Fibroblast of gingiva (primary cell): Measurements from ENCODE around the gene WWOX.

ENCODE experiments used
- DNase-seq: peaks from one replicate; pipeline ENCODE4 v3.0.0-alpha.2; 2011; ENCODE audit warnings: low read depth

The WWOX gene

GRCh38 chr16:78738557-78738956, 639.1 kb downstream of the WWOX start:
- DNase-seq = no peak

DNA sequence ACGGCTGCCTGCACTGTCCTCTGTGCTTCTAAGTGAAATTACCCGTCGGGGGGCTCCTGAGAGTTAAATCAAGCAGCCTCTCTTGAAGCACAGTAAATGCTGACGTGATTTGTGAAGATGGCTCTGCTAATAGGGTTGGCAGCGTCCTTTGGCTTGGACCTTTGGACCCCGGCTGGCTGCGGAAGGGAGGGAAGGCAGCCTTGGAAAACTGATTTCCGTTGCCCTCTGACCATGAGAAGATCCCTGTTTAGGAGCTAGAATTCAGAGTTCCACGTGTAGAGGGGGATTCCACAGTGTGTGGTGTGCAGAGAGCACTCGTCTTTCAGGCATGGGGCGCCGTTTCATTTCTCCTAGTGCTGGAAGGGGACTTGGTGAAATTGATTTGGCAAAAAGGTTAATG, 640.8 kb downstream of the WWOX start:
- DNase-seq = no peak

GRCh38 chr16:78742501-78743283, 643.2 kb downstream of the WWOX start:
- no peak for DNase-seq

- DNase-seq = no peak
These were observed 644.1 kb downstream of the WWOX start for GRCh38 chr16:78743556-78743955.

GRCh38 chr16:78744099-78744498, 644.6 kb downstream of the WWOX start:
- DNase-seq = no peak

- no peak for DNase-seq
These were observed 645.3 kb downstream of the WWOX start for GRCh38 chr16:78744796-78745107.

- no peak for DNase-seq
These were observed 645.9 kb downstream of the WWOX start for GRCh38 chr16:78745108-78746019.

DNA sequence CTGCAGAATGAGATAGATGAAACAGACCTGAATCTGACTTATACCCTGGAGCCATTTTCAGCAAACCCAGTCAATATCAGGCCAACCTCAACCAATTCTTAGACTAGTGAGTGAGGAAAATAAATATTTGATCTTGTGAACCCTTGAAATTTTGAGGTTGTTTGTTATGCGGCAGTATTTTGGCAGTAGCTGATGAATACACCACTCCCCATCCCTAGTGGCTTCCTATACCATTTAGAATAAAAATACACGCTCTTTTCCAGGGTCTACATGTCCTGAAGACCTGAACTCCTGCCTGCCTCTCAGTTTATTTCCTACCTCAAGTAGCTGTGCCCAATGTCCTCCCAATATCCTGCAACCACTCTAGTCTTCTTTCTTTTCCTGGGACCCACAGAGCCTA, 647.3 kb downstream of the WWOX start:
- DNase-seq = no peak

DNA sequence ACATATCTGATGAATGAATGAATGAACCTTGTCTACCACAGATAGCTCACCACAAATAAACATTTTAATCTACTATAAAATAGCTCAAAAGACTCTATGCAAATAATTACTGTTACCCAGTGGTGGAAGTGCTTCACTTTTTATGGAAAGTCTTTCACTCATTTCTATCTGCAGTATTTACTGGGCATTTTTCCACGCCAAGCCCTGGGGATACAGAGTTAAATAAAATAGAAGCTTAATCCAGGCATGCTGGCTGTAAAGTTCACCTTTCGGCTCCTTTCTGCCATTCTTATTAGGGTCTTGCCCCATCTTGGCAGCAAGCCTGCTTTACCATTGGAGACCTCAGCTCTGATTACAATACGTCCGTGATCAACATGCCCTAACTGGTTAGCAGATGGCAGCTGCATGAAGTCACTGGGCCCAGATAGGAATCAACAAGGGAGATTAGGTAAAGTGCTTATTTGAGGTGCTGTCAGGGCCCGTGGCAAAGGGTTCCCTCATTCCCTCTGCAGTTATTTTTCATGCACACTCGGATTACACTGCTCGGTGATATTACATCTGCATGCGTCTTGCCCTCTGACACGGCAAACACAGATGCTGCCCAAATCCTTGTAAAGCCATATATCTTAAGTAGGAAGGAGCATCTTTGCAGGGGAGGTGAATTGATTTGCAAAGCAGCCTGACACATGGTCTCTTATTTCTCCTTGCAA, 648.9 kb downstream of the WWOX start:
- DNase-seq = no peak

DNA sequence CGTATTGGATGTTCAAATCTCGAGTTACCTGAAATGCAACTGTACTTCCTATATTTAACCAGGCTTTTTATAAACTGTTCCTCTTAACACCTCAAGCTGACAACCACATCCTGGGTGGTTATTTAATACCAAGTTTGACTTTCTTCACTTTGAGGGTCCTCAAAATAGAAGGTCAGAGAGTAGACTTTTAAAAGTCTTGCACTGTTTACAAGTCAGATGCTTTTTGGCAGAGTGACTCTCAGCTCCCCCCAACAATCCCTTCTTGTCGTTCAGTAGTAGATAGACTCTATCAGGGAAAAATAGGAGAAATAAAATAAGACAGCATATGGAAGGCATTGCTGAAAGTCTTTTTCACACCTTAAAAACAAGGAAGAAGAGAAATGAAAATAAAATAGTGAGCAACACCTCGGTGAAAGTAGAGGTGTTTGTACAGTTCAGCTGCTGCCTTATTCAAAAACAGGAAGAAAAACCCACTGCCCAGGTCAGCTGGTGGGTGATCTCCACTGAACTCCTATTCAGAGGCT, 650.4 kb downstream of the WWOX start:
- DNase-seq = no peak

DNA sequence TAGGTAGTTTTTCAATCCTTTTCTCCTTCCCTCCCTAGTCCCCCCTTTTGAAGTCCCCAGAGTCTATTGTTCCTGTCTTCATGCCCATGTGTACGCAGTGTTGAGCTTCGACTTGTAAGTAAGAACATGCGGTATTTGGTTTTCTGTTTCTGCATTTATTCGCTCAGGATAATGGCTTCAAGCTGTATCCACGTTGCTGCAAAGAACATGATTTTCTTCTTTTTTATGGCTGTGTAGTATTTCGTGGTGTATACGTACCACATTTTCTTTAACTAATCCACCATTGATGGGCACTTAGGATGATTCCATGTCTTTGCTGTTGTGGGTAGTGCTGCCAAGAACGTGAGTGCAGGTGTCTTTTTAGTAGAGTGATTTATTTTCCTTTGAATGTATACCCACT, 651.2 kb downstream of the WWOX start:
- no peak for DNase-seq

DNA sequence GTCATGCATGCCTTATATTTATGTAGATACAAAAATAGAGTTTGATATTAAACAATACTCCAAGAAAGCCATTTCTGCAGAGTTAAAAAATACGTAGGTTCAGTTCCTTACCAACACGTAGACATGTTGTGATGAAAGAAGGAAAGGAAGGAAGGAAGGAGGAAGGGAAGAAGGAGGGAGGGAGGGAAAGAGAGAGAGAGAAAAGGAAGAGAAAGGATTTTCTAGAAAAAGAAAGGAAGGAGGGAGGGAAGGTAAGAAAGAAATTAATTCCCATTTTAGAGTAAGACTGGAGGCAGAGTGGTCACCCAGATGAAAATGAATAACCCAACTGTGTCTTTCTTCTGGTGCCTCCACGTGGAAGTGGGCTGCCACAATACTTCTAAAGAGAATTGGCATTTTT, 652.1 kb downstream of the WWOX start:
- DNase-seq = no peak

- no peak for DNase-seq
These were observed 655.3 kb downstream of the WWOX start for GRCh38 chr16:78754713-78755112.

GRCh38 chr16:78755751-78756661, 656.6 kb downstream of the WWOX start:
- no peak for DNase-seq

- DNase-seq = no peak
These were observed 660.1 kb downstream of the WWOX start for GRCh38 chr16:78759596-78759995.

- DNase-seq = no peak
These were observed 661.2 kb downstream of the WWOX start for GRCh38 chr16:78760611-78761010.

DNA sequence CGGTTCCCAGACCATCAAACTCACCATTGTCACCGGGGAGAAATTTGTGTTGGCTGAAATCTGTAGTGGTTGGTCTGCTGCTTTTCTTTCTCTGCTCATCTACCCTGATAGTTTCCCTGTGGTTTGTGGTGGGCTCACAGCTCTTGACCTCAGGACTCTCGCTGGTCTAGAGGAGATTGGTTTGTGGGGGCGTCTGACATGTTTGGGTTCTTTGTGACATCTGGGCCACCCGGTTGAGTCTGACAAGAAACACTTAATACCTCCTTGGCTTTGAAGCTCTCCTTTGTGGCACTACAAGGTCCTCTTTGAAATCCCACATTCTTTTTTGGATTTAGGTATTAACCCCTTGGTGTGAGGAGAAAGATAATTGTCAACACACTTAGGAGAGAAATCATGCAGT, 662.0 kb downstream of the WWOX start:
- no peak for DNase-seq

DNA sequence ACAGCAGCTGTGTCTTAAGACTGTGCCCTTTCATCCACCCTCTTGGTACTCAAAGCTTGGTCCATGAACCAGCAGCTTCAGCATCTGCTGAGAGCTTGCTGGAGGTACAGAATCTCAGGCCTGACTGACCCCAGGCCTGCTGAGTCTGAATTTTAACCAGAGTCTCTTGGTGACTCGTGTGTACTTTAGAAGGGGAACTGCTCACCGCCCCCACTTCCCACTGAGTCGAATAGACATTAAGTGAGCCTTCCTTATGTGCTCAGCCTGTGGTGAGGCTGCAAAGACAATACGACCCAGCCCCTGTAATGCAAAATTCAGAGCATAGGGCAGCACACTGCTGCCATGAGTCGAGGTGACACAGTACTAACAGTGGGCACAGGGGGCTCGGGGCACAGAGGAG, 662.8 kb downstream of the WWOX start:
- DNase-seq = no peak

GRCh38 chr16:78763821-78764440, 664.5 kb downstream of the WWOX start:
- no peak for DNase-seq

DNA sequence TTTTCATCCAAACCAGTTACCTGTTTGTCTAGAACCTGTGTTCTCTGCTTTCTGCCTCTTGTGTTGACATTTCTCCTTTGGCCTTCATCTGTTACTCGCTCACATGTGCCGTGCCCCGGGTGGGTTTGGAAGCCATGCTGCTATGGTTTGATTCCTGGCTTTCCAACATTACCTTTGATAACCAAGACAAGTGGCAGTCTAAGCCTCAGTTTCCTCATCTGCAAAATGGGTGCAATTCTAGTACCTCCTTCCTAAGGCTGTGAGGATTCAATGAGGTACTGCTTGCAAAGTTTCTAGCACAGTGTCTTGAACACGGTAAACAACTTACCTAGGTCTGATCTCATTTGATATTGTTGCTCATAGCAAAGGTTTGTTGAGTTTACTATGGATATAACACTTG, 665.0 kb downstream of the WWOX start:
- no peak for DNase-seq

DNA sequence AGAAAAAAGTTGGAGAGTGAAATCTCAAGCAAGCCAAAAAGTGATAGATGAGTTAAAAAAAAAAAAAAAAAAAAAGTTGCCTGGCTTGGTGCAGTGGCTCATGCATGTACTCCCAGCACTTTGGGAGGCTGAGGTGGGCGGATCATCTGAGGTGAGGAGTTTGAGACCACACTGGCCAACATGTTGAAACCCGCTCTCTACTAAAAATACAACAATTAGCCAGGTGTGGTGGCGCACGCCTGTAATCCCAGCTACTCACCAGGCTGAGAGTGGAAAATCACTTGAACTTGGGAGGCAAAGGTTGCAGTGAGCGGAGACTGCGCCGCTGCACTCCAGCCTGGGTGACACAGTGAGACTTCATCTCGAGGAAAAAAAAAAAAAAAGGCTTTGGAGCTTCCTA, 668.8 kb downstream of the WWOX start:
- no peak for DNase-seq
